Endothelial cell of hepatic sinusoid (primary cell): ENCODE data around the gene SUSD1.

Source experiments
- in situ Hi-C: cut with HindIII; loops from 2 replicates; pipeline ENCODE4 v1.10.0; 2017; ENCODE audit warnings: low sequenced_read_pairs

SUSD1 gene

DNA sequence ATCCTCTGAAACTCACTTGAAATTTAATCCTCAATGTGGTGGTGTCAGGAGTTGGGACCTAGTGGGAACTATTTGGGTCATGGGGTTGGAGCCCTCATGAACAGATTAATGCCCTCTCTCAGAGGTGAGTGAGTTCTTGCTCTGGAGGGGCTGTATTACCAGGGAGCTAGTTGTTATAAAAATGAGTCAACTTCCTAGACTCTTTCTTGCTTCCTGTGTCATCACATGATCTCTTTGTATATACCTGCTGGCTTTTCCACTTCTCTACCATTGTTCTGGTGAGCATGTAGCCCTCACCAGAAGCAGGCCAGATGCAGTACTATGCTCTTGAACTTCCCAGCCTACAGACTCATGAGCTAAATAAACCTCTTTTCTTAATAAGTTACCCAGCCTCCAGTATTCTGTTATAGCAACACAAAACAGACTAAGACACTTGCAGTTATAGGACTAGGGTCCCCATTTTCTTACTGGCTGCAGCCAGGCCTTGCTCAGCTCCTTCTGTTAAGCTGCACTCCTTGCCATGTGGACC lies 127.5 kb downstream of the SUSD1 start:
- in situ Hi-C loops: no loop called here

DNA sequence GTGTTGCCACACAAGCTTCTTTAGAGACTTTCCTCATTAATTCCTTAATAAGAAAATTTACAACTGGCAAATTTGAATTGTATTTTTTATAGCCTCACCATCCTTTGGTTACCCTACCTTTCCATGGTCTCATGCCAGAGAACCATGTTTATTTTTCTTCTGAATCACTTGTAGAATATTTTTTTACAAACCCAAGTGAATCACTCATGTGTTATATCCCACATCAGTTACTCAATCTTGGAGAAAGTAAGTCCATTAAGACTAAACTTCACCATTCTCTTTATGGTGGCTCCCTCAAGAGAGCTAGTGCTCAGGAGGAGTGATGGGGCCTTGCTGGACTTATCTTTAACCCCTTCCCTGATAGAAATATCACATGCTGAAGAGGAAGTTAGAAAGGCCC lies 128.9 kb downstream of the SUSD1 start:
- in situ Hi-C loops: no loop called here

DNA sequence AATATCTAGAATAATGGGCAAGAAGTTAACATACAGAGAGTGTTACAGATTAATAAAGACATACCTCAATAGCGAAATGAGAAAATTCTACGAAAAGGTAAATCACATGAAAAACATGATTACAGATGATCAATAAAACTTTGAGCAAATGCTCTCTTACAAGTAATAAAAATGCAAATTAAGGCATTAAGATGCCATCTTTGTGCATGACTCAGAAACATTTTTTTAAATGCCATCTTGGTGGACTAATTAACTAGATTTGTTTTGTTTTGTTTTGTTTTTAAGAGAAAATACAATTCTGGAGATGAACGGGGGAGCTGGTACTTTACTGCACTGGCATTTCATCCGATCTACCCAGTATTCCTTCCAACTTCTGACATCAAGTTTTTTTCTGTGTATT lies 130.2 kb downstream of the SUSD1 start:
- in situ Hi-C loops: no loop called here

DNA sequence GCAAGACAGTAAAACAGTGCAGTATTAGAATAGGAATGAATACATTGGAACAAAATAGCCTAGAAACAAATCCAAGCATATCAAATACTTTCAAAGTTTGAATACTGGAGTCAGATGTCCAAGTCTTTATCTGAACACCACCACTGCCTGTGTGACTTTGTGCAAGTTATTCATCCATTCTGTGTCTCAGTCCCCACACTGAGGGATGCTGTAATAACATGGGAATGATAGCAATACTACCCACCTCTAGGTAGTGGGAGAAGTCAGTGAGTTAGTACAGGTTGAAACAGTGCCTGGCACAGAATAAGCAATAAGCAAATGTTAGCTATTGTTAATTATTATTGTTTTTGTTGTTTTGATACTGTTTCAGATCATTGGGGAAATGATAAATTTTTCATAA lies 130.9 kb downstream of the SUSD1 start:
- in situ Hi-C loops: no loop called here

DNA sequence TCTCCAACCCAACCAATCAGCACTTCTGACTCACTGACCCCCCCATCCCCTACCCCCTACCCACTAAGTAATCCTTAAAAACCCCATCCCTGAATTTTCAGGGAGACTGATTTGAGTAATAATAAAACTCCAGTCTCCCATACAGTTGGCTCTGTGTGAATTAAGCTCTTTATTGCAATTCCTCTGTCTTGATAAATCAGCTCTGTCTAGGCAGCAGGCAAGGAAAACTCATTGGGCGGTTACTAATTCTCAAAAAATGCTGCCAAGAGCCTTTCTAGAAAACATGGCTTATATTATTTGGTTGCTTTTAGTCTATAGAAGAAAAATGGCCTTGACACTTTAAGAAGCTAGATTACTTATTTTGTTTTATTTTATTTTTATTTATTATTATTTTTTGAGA lies 131.7 kb downstream of the SUSD1 start:
- in situ Hi-C loops: no loop called here

DNA sequence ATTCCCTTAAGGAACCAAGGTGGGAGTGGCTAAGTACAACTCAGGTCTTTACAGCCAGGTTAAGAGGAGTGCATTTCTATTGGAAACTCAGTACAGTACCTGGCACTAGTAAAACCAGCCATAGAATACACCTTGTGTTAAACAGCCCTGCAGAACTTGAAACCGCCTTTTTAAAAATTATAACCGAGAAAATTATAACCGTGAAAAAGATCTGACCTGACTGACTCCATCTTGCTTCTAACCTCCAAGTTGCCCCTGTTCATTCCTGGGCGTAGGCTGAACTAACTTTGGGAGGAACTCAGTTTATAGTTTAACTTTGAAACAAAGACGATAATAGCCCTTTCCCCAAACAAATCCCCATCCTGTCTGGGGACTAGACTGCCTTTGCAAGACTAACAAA lies 132.3 kb downstream of the SUSD1 start:
- in situ Hi-C loops: no loop called here

DNA sequence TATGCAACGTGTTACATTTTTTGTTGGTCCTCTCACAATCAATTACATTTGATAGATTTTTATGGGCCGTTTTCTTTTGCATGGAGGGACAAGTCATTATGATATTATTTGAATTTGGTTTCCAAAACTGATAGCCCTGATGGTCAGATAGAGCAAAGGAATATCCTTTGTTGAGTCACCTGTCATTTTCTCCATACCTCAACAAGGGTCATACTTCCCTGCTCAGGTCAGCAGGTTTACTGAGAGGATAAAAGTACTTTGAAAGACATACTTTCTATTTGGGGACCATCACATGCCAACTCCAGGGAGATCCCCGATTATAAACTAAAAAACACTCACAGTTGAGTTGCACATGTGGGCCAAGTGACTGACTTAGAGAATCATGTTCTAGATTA lies 132.9 kb downstream of the SUSD1 start:
- in situ Hi-C loops: no loop called here

DNA sequence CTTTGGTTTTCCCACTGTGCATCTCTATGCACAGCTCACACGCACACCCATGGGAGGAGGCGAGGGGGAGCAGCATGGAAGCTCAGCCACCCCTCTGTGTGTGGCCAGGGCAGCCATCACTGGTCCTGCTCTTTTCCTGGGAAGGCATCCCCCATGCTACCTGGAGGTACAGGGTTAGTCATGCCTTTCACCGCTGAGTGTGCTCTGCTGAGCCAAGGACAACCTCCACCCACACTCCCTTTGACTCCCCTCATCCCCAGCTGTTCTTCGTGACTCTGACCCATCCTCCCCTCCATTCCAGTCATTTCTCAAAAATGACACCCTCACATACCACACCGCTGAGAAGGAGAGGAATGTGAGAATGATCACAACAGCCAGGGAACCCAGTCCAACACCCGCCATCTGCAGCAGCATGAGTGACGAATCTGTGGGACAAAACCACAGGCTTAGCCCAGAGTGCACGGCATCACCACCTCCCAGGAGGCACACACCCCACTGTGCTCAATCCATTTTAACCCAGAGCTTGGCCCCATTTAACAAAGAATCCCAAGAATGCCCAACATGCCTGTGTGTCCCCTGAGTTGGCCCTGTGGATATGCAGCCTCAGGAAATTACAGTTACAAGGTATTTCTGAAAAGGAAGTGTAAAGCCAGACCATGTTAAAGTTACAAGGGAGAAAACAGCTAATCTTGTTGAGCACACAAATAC lies 133.4 kb downstream of the SUSD1 start:
- in situ Hi-C loops: no loop called here

DNA sequence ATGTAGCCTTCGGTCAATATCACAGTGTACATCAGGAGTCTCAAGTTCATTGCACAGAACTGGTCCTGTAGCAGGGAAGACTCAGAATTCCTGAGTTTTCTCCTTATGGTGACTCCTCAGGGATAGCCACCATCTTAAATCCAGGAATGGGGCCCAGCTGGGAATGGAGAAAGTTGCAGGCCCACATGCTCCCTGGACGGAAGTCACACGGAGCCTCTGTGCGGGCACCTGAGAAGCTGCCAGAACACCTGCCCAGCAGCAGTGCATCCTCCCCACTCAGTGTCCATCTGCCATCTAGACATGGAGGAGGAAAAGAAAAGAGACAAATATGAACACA lies 133.9 kb downstream of the SUSD1 start:
- in situ Hi-C loops: no loop called here

DNA sequence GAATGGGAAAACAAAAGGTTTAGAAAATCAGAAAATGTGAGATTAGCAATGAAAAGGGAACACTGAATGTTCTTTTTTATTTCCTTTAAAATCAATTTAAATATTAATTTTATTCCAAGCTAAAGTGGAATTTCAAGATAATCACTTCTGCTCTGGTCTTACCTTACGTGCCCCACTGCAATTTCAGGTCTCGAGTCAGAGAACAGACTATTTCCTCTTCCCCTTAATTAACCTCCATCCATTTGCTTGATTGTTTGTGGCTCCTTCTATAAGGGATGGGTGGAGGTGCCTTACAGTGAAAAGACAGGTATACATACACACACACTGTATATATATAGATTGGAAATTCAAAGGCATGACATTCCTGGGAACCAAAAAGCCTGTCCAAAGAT lies 137.1 kb downstream of the SUSD1 start:
- in situ Hi-C loops: no loop called here

DNA sequence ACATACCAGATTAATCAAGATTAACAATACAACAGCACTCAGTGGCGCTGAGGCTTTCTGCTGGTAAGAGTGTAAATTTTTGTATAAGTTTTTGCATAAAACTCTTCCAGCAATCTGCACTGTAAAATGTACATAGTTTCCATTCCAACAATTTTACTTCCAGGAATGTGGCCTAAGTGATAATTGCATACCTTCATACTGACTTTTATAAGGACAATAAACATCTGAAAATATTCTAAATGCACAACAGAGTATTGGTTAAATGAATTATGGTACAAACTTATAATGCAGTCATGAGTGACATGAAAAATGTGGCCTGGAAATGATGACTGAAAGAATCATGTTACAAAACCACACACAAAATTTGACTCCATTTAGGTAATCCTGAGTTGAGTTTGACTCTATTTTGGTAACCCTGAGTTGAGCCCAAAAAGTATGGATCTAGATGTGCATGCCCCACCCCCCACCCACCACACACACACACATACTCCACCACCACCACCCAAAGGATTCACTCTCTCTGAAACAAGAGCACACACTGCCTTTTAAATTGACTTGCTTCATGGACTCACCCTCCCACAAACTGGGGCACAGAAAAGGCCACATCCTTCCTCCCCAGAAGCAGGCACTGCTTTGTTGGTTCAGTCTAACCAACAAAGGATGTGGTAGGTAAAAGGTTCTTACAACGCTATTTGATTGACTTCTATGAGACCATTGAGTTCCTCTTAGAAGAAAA lies 137.6 kb downstream of the SUSD1 start:
- in situ Hi-C loops: no loop called here

DNA sequence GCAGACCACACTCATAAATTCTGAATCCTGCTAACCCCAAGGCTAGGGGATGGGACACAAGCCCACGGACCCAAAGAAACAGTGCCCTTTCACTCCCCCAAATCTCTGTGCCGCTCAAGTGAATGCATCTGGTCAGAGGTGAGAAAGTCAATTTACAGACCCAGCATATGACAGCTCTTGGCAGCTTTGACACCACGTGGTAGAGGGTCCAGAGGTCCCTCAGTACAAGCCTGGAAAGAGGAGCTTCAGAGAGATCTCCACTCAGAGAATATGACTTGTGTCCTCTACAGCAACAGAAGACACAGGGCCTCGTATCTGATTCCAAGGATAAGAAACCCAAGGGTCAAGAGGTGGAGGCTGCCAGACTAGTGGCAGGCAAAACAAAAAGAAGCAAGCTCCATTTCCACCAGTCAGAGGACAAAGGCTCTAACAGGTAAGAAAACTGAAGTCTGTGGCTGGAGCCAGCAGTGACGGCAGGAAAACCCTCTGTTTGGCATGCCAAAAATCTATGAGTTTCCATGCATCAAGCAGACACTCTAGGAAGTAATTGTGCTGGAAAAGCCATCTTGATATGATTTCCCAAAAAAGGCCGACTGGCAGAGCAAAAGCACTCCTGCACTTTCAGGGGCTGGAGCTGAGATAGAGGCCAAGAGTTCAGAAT lies 139.8 kb downstream of the SUSD1 start:
- in situ Hi-C loops: no loop called here

DNA sequence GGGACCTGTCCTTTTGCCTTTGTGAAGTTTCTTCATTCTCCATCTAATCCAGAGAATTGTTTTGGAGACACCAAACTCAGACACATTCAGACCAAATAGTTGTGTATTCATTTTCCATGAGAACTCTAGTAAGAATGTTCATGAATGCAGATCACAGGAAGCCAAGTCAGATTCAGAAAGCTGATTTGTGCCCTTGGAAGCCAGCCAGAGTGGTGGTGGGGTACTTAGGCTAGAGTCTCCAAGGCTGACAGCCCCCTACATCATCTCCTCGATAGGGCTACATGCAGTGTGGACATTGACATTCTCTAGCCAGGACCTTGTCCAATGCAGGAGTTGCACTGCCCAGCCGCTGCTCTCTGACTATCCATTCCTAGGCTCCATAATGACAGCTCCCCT lies 140.9 kb downstream of the SUSD1 start:
- in situ Hi-C loops: no loop called here

DNA sequence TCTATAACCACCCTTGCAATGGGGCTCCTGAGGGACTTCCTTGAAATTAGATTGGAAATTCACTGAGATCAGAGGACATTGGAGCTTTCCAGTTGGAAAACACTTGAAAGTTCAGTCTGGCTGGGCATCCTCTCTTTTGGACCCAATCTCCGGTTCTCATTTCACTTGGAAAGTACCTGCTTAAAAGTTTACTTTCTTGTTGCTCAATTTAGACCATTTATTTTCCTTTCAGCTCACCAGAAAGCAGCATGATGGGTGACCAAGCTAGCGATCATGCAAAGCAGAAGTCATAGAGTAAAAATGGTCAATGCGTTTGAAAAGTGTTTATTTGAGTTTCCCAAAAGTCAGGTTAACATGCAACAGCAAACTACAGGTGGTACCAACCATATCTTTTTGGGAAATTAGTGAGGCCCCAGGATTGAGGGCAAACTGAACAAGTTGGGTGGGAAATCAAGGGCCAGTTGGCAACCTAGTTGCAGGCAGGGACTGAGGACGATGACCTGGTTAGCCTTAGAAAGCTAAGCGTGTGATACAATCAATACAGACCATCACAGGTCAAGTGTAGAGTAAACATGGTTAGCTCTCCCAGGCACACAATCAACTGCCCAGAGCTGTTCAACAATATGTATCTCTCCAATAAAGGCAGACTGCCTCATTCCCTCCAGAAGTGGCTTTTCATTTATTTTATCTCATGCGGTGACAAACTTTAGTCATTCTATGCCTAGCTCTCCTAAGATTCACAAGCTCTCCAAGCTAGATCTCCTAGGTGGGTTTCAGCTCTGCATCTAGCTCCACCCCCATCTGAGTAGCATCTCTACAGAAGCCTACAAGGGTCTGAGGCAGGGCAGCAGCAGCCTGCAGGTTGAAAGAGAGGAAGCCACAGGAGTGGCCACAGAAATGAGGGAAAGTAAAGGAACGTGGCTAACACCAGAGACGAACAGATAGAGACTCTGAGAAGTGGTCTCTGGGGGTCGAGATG lies 141.6 kb downstream of the SUSD1 start:
- in situ Hi-C loops: no loop called here

DNA sequence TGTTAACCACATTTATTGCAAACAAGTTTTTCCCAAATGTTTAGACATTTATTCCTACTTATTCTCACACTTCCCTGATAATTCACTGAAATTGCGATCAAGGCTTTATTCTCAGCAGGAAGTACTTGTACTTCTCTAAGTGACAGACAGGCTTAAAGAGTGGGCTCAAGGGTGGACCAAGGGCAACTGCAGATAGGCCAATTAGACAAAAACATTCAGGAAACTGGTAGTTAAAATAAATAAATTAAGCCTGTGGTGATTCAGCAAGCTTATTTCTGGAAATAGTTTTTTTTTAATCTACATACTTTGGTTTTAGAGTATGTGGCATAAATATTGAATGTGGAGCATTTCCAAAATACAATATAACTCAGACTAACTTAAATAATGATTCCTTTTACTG lies 142.4 kb downstream of the SUSD1 start:
- in situ Hi-C loops: no loop called here

DNA sequence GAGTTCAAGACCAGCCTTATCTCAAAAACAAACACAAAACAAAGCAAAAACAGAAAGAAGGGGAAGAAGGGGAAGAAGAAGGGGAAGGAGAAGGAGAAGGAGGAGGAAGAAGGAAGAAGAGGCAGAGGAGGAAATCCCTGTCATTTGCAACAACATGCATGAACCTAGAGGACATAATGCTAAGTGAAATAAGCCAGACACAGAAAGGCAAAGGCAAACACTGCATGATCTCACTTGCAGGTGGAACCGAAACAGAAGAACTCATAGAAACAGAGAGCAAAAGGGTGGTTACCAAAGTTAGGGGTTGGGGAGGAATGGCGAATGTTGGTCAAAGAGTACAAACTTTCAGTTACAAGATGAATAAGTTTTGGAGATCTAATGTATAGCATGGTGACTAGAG lies 143.1 kb downstream of the SUSD1 start:
- in situ Hi-C loops: no loop called here

DNA sequence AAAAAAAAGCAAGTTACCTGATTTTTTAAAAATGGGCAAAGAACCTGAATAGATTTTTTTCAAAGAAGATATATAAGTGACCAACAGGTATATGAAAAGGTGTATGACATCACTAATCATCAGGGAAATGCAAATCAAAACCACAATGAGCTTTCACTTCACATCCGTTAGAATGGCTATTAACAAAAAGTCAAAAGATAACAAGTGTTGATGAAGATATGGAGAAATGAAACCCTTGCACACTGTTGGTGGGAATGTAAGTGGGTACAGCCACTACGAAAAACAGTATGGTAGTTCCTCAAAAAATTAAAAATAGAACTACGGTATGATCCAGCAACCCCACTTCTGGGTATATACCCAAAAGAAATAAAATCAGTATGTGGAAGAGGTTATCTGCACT lies 143.7 kb downstream of the SUSD1 start:
- in situ Hi-C loops: no loop called here

DNA sequence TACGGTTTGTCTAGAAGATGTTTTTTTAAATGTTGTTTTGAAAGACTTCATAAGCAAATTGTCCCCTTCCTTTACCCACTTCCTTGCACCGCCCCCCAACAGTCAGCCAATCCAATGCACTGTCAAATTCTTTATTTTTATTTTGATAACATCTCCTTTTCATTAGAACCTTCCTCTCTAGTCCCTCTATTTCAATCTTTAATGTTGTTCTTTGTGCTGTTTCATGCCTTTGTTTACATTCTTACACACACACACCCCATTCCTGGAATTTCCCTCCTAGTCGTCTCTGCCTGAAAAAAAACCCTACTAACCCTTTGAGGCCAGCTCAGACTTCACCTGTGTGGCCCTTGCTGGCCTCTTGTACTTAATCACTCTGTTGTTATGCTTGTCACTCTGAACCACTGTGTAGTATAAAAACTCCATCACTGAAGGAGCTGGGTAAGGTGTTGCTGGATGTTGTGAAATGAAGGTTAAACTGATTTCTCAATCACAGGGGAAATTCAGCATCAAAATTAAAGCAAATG lies 145.1 kb downstream of the SUSD1 start:
- in situ Hi-C loops: no loop called here

DNA sequence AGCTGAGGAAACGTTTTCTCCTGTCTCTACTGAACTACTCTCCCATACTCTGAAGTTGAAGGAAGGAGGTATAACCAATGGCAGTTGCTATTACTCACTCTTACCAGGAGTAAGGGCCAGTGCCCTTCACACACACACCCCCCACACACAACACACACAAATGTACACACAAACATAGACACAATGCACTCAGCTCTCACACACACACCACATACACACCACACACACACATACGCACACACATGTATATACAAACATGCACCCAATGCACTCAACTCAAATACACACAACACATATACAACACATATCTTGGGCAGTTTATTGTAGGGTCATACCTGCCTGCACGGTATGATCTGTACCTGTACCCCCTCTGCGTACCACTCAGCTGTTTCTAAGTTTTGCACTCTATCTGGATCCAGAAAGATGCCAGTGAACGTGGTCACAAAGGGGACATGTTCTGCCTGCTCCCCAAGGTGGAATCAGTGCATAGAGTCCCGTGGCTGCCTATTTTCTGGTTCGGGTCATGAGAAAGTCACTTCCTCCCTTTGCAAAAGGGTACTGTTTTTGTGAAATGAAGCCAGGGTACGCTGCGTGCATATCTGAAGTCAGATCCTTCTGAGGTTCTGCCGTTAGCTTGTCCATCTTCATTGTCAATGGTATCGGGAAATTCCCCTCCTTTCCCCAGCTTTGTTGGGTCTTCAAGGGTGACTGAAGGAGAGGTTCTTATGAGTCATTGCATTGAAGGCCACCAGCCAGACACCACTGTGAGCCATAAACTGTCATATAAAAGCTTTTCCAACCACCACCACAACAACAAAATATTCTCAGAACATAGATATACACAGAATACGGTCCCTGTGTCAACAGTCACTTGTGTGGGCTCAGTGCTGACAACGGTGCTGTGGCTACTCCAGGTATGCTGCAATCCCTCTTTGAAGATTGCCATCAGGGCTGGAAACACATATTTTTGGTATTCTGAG lies 146.6 kb downstream of the SUSD1 start:
- in situ Hi-C loops: no loop called here

DNA sequence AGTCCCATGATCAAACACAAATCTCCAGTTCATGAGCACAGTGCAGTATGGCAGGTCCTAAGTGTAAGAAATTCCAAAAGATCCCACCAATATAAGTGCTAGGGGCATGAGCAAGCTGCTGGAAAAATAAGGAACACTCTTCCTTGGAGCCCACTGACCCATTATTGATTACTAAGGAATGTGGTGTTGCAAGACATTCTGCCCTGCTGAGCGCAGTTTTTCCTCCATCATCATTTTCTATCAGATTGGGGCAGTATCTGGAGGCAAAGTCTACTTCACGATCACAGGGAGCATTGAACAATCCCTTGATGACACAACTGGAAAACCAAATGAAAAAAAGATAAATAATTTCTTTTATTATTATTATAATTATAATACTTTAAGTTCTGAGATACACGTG lies 149.2 kb downstream of the SUSD1 start:
- in situ Hi-C loops: no loop called here
